Neural progenitor cell (in vitro differentiated cells): ENCODE measurements around the gene FOXE1. TPM values are rescaled to one million over a fixed set of nuclear protein-coding genes. Genes with fewer than 3 reads are reported as not detected.
A peak's percentile ranks its signal among the peaks of the same experiment; 100 is the strongest.

Experiments
- DNase-seq: peaks from one replicate; pipeline ENCODE4 v3.0.0-alpha.2; 2016; ENCODE audit warnings: low spot score
- H2AFZ ChIP-seq: fragments of 200-600 bp; sonication (generic); replicated peaks from 2 replicates; pipeline ENCODE4 v1.6.1; 2016; ENCODE audit warnings: antibody characterized with exemption
- H3F3A ChIP-seq: fragments of 200-600 bp; sonication (generic); 2 replicates; pipeline ENCODE4 v1.6.1; 2016; ENCODE audit warnings: antibody characterized with exemption, low read depth
- H3K27ac ChIP-seq: fragments of 200-600 bp; sonication (generic); 2 replicates; pipeline ENCODE4 v1.5.1; 2016; ENCODE audit warnings: mild to moderate bottlenecking
- H3K27me3 ChIP-seq: fragments of 200-600 bp; sonication (generic); 2 replicates; pipeline ENCODE4 v1.6.1; 2016; ENCODE audit warnings: mild to moderate bottlenecking, moderate library complexity
- H3K36me3 ChIP-seq: fragments of 200-600 bp; sonication (generic); 2 replicates; pipeline ENCODE4 v1.5.1; 2016
- H3K4me1 ChIP-seq: fragments of 200-600 bp; sonication (generic); 2 replicates; pipeline ENCODE4 v1.6.1; 2016; ENCODE audit warnings: mixed run types
- H3K4me2 ChIP-seq: fragments of 200-600 bp; sonication (generic); 2 replicates; pipeline ENCODE4 v1.6.1; 2016
- H3K4me3 ChIP-seq: fragments of 200-600 bp; sonication (generic); 2 replicates; pipeline ENCODE4 v1.5.1; 2016
- H3K79me2 ChIP-seq: fragments of 200-600 bp; sonication (generic); 2 replicates; pipeline ENCODE4 v1.6.1; 2016; ENCODE audit warnings: low read depth
- H3K9ac ChIP-seq: fragments of 200-600 bp; sonication (generic); 2 replicates; pipeline ENCODE4 v1.6.1; 2016
- H3K9me3 ChIP-seq: fragments of 200-600 bp; sonication (generic); 2 replicates; pipeline ENCODE4 v1.5.1; 2016; ENCODE audit warnings: low read depth
- H4K20me1 ChIP-seq: fragments of 200-600 bp; sonication (generic); 2 replicates; pipeline ENCODE4 v1.6.1; 2016; ENCODE audit warnings: low read depth
- H3K27ac Mint-ChIP-seq: 3 replicates; pipeline ENCODE4 v1.8.0; 2021; ENCODE audit warnings: mixed read lengths
- H3K27me3 Mint-ChIP-seq: 2 replicates; pipeline ENCODE4 v1.8.0; 2022; ENCODE audit warnings: low read depth, mild to moderate bottlenecking, inconsistent platforms, moderate library complexity, mixed read lengths; ENCODE audit not compliant: insufficient read depth
- H3K36me3 Mint-ChIP-seq: 3 replicates; pipeline ENCODE4 v1.8.0; 2021; ENCODE audit warnings: mixed read lengths
- H3K4me1 Mint-ChIP-seq: 3 replicates; pipeline ENCODE4 v1.8.0; 2021; ENCODE audit warnings: mixed read lengths
- H3K4me3 Mint-ChIP-seq: 3 replicates; pipeline ENCODE4 v1.8.0; 2021; ENCODE audit warnings: mild to moderate bottlenecking, moderate library complexity, mixed read lengths
- H3K9me3 Mint-ChIP-seq: 3 replicates; pipeline ENCODE4 v1.8.0; 2020; ENCODE audit warnings: mixed read lengths
- CTCF ChIP-seq: fragments of 200-600 bp; sonication (generic); IDR thresholded peaks from 2 replicates; pipeline ENCODE4 v1.5.1; 2017; ENCODE audit warnings: antibody characterized with exemption, mild to moderate bottlenecking
- EZH2 ChIP-seq: fragments of 200-600 bp; sonication (generic); IDR thresholded peaks from 2 replicates; pipeline ENCODE4 v1.6.1; 2017; ENCODE audit warnings: antibody characterized with exemption, mild to moderate bottlenecking, moderate library complexity
- EZH2phosphoT487 ChIP-seq: fragments of 200-600 bp; sonication (generic); IDR thresholded peaks from 2 replicates; pipeline ENCODE4 v1.6.1; 2017; ENCODE audit warnings: antibody characterized with exemption
- total RNA-seq: library from RNA; depleted of rRNA; stranded (reverse); fragments of >200 nt; gene quantifications from 2 replicates; pipeline ENCODE4 v1.2.3, GENCODE V29; 2015; ENCODE audit warnings: low replicate concordance

The FOXE1 gene
- total RNA-seq, 1 donor from 2014 or later: not detected

GRCh38 chr9:97853844-97854695 lies 1.0 kb downstream of the FOXE1 start:
- no peak overlapping the region for H3K27ac Mint-ChIP-seq
- H2AFZ ChIP-seq: no peak overlapping the region

GRCh38 chr9:97854696-97855485 lies 1.9 kb downstream of the FOXE1 start:
- Histone ChIP-seq H3K4me1 (peaks cover 22% of the 10 kb centered on the region), H4K20me1 (peaks cover 92% of the 10 kb centered on the region), H3K4me2 (no peak overlapping the region), H3K27ac (no peak overlapping the region), H3K36me3 (no peaks in the 10 kb centered on the region), H3F3A (peaks cover 25% of the 10 kb centered on the region), H3K9me3 (no peaks in the 10 kb centered on the region), H3K4me3 (no peak overlapping the region), H2AFZ (no peak overlapping the region), H3K79me2 (no peaks in the 10 kb centered on the region), H3K9ac (no peak overlapping the region), H3K27me3 (peaks cover 100% of the 10 kb centered on the region)
- Mint-ChIP-seq H3K27me3 (peaks cover 85% of the 10 kb centered on the region), H3K36me3 (no peaks in the 10 kb centered on the region), H3K4me1 (peaks cover 8% of the 10 kb centered on the region), H3K4me3 (no peak overlapping the region), H3K27ac (no peak overlapping the region), H3K9me3 (no peaks in the 10 kb centered on the region)
- TF ChIP-seq EZH2: peak; percentile 99
- no peak for TF ChIP-seq CTCF
- peak; percentile 99 for TF ChIP-seq EZH2phosphoT487
- DNase-seq: no peak

More at GRCh38 chr9:97853844-97854695, 1.0 kb downstream of the FOXE1 start:
- peak; percentile 91 for TF ChIP-seq EZH2phosphoT487
- TF ChIP-seq EZH2: peak; percentile 85
- TF ChIP-seq CTCF: peak; percentile 37
- no peaks in the 10 kb centered on the region for H3K9me3 ChIP-seq
- peaks cover 100% of the 10 kb centered on the region for H3K27me3 ChIP-seq
- no peaks in the 10 kb centered on the region for H3K36me3 ChIP-seq
- peaks cover 32% of the 10 kb centered on the region for H3F3A ChIP-seq
- no peak overlapping the region for H3K9ac ChIP-seq
- H3K9me3 Mint-ChIP-seq: no peaks in the 10 kb centered on the region
- no peaks in the 10 kb centered on the region for H3K79me2 ChIP-seq
- peaks cover 92% of the 10 kb centered on the region for H4K20me1 ChIP-seq
- H3K27ac ChIP-seq: no peak overlapping the region
- H3K4me1 ChIP-seq: peaks cover 22% of the 10 kb centered on the region
- H3K27me3 Mint-ChIP-seq: peaks cover 85% of the 10 kb centered on the region
- H3K4me3 ChIP-seq: peak overlapping the region; percentile 29
- H3K36me3 Mint-ChIP-seq: no peaks in the 10 kb centered on the region
- peak overlapping the region; percentile 69 for H3K4me2 ChIP-seq
- DNase-seq: peak; percentile 66
- H3K4me3 Mint-ChIP-seq: peak overlapping the region; percentile 86
- H3K4me1 Mint-ChIP-seq: peaks cover 8% of the 10 kb centered on the region

DNA sequence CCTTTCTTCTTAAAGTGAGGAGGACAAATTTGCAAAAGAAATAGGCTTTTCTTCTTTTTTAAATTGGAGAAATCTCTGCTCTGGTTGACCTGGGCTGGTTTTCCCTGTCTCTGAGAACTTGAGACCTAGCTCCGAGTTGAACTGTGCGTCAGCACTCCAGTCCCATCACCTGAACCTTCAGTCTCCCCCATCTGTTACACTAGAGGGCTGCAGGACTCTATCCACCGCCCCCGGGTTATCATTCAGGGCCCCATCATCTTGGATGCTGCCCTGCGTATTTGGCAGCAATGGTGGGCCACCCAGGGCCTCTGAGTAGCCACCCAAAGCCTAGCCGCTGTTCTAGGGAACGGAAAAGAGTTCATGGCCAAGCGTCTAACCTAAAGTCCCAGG lies 2.5 kb downstream of the FOXE1 start:
- Mint-ChIP-seq H3K4me1 (peaks cover 8% of the 10 kb centered on the region), H3K27me3 (peaks cover 85% of the 10 kb centered on the region), H3K4me3 (no peak overlapping the region), H3K9me3 (no peaks in the 10 kb centered on the region), H3K36me3 (no peaks in the 10 kb centered on the region), H3K27ac (no peak overlapping the region)
- Histone ChIP-seq H3K36me3 (no peaks in the 10 kb centered on the region), H3K27me3 (peaks cover 100% of the 10 kb centered on the region), H4K20me1 (peaks cover 87% of the 10 kb centered on the region), H3K9me3 (no peaks in the 10 kb centered on the region), H2AFZ (no peak overlapping the region), H3K9ac (no peak overlapping the region), H3K4me1 (peaks cover 22% of the 10 kb centered on the region), H3K4me2 (no peak overlapping the region), H3F3A (peaks cover 24% of the 10 kb centered on the region), H3K79me2 (no peaks in the 10 kb centered on the region), H3K4me3 (no peak overlapping the region), H3K27ac (no peak overlapping the region)
- peak; percentile 10 for TF ChIP-seq EZH2phosphoT487
- peak; percentile 69 for TF ChIP-seq EZH2
- no peak for TF ChIP-seq CTCF
- DNase-seq: no peak
